WTC11 (cell line): ENCODE measurements around the gene TMEM88.

ENCODE experiments used
- ATF3 ChIP-seq: sonication (generic); formaldehyde crosslinking; conservative IDR thresholded peaks from 2 replicates; pipeline ENCODE4 v1.8.1; 2022; ENCODE audit warnings: mild to moderate bottlenecking, missing genetic modification reagents
- CTCF ChIP-seq: fragments of 200-600 bp; IDR thresholded peaks from 2 replicates; pipeline ENCODE4 v1.8.0; 2022; ENCODE audit warnings: antibody characterized with exemption
- E2F1 ChIP-seq: sonication (generic); formaldehyde crosslinking; IDR thresholded peaks from 2 replicates; pipeline ENCODE4 v1.8.0; 2022; ENCODE audit warnings: mild to moderate bottlenecking, missing genetic modification reagents
- FOXJ3 ChIP-seq: sonication (generic); formaldehyde crosslinking; IDR thresholded peaks from 2 replicates; pipeline ENCODE4 v1.9.0; 2021; ENCODE audit warnings: missing genetic modification reagents, mild to moderate bottlenecking, borderline replicate concordance
- JUN ChIP-seq: sonication (generic); formaldehyde crosslinking; IDR thresholded peaks from 2 replicates; pipeline ENCODE4 v1.8.0; 2023; ENCODE audit warnings: mild to moderate bottlenecking, missing genetic modification reagents
- MAX ChIP-seq: sonication (generic); formaldehyde crosslinking; IDR thresholded peaks from 2 replicates; pipeline ENCODE4 v1.8.0; 2022; ENCODE audit warnings: mild to moderate bottlenecking, missing genetic modification reagents
- NFE2L1 ChIP-seq: sonication (generic); formaldehyde crosslinking; IDR thresholded peaks from 2 replicates; pipeline ENCODE4 v1.8.1; 2023; ENCODE audit warnings: missing genetic modification reagents
- NFYB ChIP-seq: sonication (generic); formaldehyde crosslinking; conservative IDR thresholded peaks from 2 replicates; pipeline ENCODE4 v1.8.0; 2022; ENCODE audit warnings: low read depth, missing genetic modification reagents
- NR3C1 ChIP-seq: sonication (generic); formaldehyde crosslinking; conservative IDR thresholded peaks from 2 replicates; pipeline ENCODE4 v1.8.1; 2023; ENCODE audit warnings: low read depth, mild to moderate bottlenecking, missing genetic modification reagents
- SOX15 ChIP-seq: fragments of 250-450 bp; sonication (Bioruptor Pico); IDR thresholded peaks from 2 replicates; pipeline ENCODE4 v1.9.0; 2021; ENCODE audit warnings: mild to moderate bottlenecking
- STAT6 ChIP-seq: sonication (generic); formaldehyde crosslinking; conservative IDR thresholded peaks from 2 replicates; pipeline ENCODE4 v1.8.1; 2023; ENCODE audit warnings: mild to moderate bottlenecking, low read depth, missing genetic modification reagents, moderate library complexity
- ZMAT4 ChIP-seq: fragments of 250-450 bp; sonication (Bioruptor Pico); IDR thresholded peaks from 2 replicates; pipeline ENCODE4 v1.9.0; 2021; ENCODE audit warnings: mild to moderate bottlenecking
- ZNF138 ChIP-seq: sonication (generic); formaldehyde crosslinking; conservative IDR thresholded peaks from 2 replicates; pipeline ENCODE4 v1.8.1; 2022; ENCODE audit warnings: mild to moderate bottlenecking, moderate library complexity, missing genetic modification reagents

GRCh38 chr17:7831233-7831632, 23.6 kb upstream of the TMEM88 start:
- TF ChIP-seq CTCF (no peak), MAX (CRISPR knock-in tag) (no peak), STAT6 (CRISPR knock-in tag) (no peak), FOXJ3 (no peak), E2F1 (CRISPR knock-in tag) (no peak), ATF3 (CRISPR knock-in tag) (no peak), ZMAT4 (CRISPR knock-in tag) (no peak), ZNF138 (CRISPR knock-in tag) (no peak), JUN (no peak), NFE2L1 (no peak), NR3C1 (CRISPR knock-in tag) (no peak), NFYB (no peak), SOX15 (CRISPR knock-in tag) (no peak)
